ENCODE measurements around the gene SCML2.
"Not testable (repeated sequence)": the region's sequence is repeated elsewhere in the genome, so short reads cannot be mapped to it uniquely, and the experiment has no call there.

The SCML2 gene

DNA sequence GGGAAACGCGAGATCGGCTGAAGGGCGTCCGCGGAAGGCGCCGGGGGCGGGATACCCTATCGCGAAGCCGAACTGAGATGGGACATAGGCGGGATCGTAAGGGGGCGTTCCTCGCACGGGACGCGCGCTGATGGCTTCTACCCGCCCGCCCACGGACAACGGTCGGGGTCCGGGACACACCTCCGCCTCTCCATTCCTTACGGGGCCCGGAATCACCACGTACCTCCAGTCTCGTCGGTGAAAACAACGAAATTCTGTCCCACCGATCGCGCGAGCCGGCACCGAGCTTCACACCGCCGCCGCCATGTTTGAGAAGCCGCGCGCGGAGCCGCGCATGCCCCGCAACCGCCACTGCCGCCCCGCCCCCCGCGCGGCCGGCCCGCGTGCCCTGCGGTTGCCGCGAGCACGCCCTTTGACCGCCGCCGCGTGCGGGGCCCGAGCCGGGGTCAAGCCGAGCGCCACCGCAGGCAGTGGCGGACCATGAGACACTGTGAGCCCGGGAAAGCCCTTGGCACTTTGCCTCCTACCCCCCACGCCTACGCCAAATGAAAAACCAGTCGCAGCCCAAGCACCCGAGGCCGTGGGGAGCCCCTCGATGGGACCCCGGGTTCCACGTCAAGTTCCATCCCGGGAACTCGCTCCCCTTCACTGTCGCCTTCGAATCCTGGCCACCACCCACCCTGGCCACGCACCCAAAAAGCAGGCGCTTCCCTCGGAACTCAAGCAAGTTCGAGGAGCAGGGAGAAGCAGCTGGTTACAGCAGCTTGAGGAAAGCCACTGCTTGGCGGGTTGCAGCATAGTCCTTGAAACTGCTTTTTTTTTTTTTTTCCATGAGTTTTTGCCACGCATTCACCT is at the start of gene SCML2:
Gene SCML2, minus strand, starts transcription at position 320 of the 855 bp plus-strand sequence. CDS start 20,617 bp downstream, outside the sequence.
- peak; percentile 60 for DNase-seq (ENCODE audit: low read depth, low spot score)

DNA sequence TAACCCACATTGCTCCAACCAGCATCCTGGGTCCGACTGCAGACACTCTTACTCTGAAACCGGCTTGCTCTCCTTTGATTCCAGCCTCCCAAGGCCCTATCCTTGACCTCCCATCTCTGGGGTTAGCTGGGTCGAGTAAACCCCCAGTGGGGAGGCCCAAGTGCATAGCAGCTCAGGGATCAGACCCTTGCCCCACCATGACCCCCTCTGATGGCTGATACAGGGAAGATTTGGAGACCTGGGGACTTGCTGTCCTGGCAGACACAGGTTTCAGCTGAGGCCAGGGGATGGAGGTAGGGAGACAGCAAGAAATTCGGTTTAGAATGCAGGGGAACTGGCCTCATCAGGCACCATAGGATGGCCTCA is 47.3 kb upstream of the SCML2 start:
- DNase-seq (ENCODE audit: low read depth, low spot score), result no peak

DNA sequence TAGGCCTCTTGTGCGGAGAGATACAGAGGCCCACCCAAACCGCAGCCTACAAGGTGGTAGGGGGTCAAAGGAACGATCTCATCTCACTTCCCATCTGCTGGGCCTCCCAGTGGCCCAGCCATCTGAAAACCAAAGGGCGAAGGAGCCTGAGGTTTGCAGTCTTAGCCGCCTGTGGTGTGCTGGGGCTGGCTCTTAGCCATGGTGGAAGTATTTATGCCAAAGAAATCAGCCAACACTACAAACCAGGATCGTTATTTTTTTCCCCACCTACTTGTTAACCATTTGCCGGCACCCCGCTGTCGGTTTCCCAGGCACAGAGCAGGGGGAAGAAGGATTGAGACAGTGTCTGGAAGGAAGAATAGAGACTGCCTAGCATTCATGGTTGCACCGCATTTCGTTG is 40.0 kb upstream of the SCML2 start:
- DNase-seq (ENCODE audit: low read depth, low spot score), result peak; percentile 72

DNA sequence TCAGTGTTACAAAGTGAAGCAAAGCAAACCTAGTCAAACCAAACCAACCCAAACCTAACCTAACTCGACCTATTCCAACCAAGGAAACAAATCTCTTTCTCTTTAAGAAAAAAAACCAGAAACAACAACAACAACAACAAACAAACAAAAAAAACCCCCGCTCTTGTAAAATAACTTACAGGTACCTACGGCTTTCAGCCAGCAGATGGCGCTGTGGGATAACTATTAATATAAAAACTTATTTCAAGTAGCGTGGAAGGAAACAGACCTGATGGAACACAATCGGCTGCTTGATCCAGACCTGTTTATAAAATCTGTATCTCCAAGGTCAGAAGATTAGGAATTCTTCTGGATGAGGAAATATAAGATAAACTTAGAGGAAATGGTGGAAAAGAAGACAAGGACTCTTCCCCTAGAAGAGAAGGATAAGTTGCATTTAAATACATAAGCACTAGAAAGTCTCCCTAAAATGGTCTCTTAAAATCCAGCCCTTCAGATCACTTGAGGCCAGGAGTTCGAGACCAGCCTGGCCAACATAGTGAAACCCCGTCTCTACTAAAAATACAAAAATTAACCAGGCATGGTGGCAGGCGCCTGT is 36.6 kb upstream of the SCML2 start:
- peak; percentile 64 for DNase-seq (ENCODE audit: low read depth, low spot score)

DNA sequence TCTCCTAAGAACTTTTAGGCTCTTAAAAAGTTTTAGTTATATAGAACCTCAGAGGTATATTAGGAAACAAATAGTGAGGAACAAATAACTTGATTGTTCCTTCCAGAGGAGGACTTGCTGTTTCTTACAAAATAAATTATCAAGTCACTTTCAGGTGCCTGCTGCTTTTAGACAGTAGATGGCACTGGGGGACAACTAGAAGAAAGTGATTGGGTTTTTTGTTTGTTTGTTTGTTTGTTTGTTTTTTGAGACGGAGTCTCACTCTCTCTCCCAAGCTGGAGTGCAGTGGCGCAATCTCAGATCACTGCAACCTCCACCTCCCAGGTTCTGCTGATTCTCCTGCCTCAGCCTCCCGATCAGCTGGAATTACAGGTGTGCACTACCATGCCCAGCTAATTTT is 35.5 kb upstream of the SCML2 start:
- DNase-seq (ENCODE audit: low read depth, low spot score), result no peak

DNA sequence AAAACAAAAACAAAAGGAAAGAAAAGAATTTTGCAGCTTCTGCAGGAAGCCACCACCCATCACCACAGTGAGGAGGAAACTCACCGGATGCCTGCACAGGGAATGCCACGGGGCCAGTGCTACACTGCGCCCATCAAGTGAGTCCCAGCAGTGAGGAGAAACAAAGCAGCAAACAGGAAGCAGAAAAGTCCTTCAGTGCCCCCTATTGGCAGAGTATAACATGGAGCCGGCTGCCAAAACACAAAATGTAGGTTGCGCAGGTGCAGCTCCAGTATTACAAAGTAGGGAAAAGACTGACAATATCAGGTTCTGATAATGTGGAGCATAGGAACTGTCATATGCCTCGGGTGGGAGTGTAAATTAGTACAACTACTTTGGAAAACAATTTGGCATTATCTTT is 23.3 kb upstream of the SCML2 start:
- DNase-seq (ENCODE audit: low read depth, low spot score), result peak; percentile 26

DNA sequence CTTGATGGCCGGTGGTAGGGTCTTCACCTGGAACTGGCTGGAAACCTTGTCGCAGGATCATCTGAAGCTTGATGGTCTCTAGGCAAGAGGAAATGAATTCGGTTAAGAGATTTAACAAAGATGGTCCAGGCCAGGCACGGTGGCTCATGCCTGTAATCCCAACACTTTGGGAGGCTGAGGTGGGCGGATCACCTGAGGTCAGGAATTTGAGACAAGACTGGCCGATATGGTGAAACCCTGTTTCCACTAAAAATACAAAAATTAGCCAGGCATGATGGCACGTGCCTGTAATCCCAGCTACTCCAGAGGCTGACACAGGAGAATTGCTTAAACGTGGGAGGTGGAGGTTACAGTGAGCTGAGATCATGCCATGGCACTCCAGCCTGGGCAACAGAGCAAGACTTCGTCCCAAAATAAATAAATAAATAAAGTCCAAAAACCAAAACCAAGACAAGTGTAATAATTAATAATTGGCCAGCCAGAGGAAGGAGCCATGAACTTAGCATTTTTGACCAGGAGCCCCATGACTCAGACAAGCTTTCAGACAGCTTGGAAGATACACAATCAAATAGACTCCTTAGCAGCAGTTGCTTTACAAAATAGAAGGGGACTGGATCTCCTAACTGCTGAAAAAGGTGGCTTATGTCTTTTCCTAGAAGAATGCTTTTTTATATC is 20.8 kb upstream of the SCML2 start:
- DNase-seq (ENCODE audit: low read depth, low spot score), result not testable (repeated sequence)

- DNase-seq (ENCODE audit: low read depth, low spot score), result not testable (repeated sequence)
These were observed 14.6 kb upstream of the SCML2 start for GRCh38 chrX:18369096-18369495.

DNA sequence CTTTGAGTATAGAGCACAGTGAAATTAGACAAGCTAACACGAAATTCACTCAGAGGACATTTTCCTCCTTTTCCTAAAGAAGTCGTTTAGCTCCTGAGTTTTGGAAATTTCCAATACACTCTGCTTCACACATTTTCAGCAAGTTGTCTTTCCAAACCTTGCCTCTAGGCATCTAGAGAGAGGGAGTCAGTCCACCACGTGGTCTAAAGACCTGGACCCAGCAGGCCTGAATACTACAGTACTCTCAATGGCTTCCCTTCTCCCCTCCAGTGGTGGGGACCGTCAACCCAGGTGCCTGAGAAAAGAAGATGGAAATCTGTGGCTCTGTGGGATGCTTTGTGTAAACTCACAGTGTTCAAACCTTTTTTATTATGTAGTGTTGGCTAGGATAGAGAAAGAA is 13.9 kb upstream of the SCML2 start:
- DNase-seq (ENCODE audit: low read depth, low spot score), result no peak

GRCh38 chrX:18360867-18361266 is 6.4 kb upstream of the SCML2 start:
- no peak for DNase-seq (ENCODE audit: low read depth, low spot score)

- peak; percentile 25 for DNase-seq (ENCODE audit: low read depth, low spot score)
These were observed 538 bp downstream of the SCML2 start for GRCh38 chrX:18353931-18354368.

DNA sequence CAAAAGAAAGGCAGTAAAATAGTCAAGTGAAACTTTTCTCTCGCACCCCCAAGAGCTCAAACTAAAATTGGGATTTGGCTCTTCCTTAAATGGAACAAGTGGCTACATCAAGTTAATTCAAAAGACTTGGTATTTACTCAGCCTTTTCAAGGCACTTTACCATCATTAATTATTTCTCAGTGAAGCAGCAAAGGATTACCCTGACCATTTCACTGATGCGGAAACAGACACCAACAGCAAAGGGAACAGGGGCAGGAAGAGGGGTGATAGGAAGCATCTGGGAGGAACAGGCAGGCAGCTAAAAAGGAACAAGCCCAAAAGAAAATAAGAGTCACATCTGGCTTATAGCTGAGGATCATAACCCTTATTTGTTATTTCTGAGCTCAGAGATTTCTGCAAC is 2.7 kb downstream of the SCML2 start:
- DNase-seq (ENCODE audit: low read depth, low spot score), result no peak

DNA sequence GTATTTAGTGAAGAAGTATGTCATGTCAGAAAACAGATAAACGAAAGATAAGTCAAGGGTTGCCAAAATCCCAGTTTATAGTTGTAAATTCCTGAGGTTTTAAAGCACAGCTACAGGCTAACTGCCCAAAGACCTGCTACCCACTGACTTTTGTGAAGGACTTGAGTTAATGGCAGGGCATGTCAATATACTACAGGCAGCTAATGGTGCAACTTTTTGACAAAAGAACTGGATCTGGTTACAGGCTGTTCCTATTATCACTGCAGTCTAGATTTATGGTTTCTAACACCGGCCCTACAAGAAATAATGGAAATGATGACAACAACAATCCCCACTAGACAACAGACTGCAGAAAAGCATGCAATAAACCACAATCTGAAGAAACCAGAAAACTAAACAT is 6.4 kb downstream of the SCML2 start:
- DNase-seq (ENCODE audit: low read depth, low spot score), result peak; percentile 8

GRCh38 chrX:18309401-18309800 is 45.1 kb downstream of the SCML2 start:
- DNase-seq (ENCODE audit: low read depth, low spot score), result no peak

GRCh38 chrX:18297251-18297650 is 57.2 kb downstream of the SCML2 start:
- DNase-seq (ENCODE audit: low read depth, low spot score), result no peak

DNA sequence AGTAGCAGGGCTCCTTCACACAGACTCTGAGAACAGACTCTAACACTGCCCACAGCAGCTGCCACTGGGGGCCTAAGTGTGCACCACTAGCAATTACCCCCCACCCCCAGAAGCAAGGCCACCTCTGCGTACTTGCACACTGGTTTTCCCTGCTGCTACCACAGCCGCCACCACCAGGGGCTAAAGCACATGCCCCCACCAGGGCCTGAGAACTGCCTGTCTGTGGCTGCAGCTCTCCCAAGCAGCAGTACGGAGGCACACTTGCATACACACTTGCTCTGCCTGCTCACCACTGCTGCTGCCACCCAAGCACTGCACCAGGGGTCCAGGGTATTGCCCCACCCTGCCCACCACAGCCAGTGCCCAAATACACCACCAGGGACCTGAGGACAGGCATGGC is 59.6 kb downstream of the SCML2 start:
- DNase-seq (ENCODE audit: low read depth, low spot score), result no peak

DNA sequence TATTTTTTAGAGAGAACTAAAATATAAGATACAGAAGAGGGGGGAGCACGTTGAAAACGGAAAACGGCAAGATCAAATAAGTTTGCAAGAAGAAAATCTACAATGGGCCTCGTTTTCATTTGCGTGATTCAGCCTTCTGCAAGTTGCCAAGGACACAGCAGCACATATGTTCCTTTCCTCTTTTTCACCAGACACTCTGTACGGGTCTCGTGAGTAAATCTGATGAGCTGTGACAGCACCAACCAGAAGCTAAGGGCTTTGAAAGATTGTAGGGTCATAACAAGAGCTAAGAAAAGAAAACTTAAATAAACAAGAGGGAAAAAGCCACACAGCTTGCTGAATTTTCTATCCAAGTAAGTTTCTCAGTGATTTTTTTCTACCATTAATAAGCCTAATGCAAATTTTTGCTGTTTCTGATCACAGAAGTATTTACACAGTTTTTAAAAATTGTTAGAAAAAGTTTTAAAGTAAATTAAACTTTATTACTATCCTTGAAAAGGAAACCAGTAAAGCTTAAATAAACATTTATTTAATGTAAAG is 63.4 kb downstream of the SCML2 start:
- peak; percentile 17 for DNase-seq (ENCODE audit: low read depth, low spot score)

GRCh38 chrX:18290200-18290599 is 64.3 kb downstream of the SCML2 start:
- DNase-seq (ENCODE audit: low read depth, low spot score), result no peak

GRCh38 chrX:18288716-18289115 is 65.8 kb downstream of the SCML2 start:
- DNase-seq (ENCODE audit: low read depth, low spot score), result no peak

DNA sequence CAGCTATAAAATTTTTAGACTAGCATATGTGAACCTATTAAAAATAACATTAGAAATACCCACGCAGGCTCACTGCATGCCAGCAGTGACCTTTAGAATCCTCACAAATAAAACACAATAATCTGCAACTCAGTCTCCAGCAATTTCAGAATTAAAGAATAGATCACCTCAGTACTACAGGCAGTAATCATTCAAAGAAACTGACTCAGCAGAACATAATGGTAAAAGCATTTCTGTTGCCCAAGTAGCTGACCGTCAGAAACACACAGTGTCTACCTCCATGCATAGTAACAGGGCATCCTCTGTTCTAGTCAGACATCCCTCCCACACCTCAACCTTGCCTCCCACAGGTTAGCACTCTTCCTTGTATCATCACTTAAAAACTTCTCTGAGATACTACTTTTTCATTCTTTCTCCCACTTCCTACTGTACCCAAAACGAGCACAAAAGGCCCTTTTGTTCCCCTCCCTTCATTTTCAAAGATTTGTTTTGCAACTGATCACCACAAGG is 68.1 kb downstream of the SCML2 start:
- DNase-seq (ENCODE audit: low read depth, low spot score), result peak; percentile 1

GRCh38 chrX:18278449-18278848 is 76.0 kb downstream of the SCML2 start:
- DNase-seq (ENCODE audit: low read depth, low spot score), result no peak

DNA sequence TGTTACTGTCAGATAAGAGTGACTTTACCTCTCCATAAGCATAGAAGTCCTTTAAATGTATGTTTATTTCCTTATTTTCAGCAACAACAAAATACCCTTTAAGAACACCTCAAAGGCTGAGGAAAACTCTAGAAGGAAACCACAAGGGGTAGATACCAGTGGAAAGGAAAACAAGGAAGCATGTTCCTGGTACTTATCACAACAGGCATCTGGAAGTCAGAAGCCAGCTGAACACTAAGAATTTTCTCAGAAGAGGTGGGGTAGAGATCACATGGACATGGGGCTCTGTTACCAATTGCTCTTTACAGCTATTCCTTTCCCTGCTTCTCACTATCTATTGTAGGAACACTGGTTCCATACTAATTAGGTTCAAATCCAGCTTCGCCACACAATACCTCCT is 82.3 kb downstream of the SCML2 start:
- DNase-seq (ENCODE audit: low read depth, low spot score), result no peak

All from astrocyte of the hippocampus (primary cell).